Measurements from ENCODE around the gene NPAS3.

DNA sequence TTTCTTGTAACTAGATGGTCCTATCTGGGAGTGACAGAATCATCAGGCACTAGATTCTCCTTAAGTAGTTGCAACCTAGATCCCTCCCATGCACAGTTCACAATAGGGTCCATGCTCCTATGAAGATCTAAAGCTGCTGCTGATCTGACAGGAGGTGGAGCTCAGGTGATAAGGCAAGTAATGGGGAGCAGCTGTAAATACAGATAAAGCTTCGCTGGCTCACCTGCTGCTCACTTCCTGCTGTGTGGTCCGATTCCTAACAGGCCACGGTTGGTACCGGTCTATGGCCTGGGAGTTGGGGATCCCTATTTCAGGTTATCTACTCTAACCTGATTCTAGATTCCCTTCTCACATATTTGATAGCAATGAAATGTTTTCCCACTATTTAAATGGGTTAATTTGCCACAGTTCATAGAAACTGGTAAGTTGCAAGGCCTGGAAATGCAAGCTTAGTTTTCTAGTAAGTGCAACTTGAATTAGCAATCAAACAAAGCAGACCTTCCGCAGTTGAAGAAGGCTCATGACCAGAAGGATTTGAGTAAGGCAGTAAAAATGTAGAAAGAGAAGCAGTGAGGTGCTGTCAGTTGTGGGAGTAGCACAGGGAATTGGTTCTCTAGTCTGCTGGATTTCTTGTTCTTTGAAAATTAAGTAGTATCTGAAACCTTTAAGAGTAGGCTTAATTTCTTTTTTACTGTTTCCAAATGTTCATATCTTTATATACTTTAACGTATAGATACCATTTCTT lies 679.9 kb downstream of the NPAS3 start:
- TF ChIP-seq, protein P1, sequence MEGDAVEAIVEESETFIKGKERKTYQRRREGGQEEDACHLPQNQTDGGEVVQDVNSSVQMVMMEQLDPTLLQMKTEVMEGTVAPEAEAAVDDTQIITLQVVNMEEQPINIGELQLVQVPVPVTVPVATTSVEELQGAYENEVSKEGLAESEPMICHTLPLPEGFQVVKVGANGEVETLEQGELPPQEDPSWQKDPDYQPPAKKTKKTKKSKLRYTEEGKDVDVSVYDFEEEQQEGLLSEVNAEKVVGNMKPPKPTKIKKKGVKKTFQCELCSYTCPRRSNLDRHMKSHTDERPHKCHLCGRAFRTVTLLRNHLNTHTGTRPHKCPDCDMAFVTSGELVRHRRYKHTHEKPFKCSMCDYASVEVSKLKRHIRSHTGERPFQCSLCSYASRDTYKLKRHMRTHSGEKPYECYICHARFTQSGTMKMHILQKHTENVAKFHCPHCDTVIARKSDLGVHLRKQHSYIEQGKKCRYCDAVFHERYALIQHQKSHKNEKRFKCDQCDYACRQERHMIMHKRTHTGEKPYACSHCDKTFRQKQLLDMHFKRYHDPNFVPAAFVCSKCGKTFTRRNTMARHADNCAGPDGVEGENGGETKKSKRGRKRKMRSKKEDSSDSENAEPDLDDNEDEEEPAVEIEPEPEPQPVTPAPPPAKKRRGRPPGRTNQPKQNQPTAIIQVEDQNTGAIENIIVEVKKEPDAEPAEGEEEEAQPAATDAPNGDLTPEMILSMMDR (IDR thresholded peaks at IDR 0.05), result no peak
- TF ChIP-seq POLR2A (IDR thresholded peaks at IDR 0.05), result no peak

Measured in uterus (tissue), 2 donors.